Suppressor macrophage (primary cell): ENCODE data around the gene ZNF423.
"Not testable (repeated sequence)": the region's sequence is repeated elsewhere in the genome, so short reads cannot be mapped to it uniquely, and the experiment has no call there.

Experiments used
- DNase-seq, 4 experiments: peaks; one replicate each; pipeline ENCODE4 v3.0.0-alpha.2; 2020 to 2022

ZNF423 gene

DNA sequence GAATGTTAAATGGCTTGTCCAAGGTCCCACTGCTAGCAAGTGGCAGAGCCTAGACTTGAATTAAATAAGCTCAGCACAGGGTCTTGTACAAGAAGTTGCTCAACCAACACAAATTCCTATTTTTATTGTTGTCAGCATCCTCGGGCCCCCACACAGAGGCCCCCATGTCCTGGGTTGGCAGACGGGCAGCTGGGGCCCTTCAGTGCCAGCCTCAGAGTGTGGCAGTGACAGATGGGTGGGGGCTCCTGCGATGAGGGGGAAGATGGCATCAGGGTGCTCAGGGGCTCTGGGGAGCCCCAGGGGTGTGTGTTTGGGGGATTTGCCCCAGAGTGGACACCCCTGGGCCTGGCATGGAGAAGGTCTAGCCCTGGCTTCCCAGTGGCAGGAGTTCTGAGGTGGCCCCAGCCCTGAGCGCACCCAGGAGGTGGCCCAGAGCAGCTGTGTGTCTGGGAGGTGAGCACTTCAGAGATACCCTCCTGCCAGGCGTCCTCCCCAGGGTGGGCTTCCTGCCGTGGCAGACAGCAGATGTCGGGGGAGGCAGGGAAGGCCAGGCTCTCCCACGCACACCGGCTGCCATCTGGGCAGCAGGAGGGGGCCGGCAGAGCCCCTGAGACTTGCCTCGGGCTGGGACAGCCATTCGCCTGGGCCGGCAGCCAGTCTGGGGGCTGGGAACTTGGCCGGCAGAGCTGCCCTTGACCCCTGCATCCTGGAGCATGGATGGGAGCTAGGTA is 331.5 kb downstream of the ZNF423 start:
- no peak for DNase-seq

GRCh38 chr16:49523435-49524159 is 332.3 kb downstream of the ZNF423 start:
- no peak for DNase-seq

DNA sequence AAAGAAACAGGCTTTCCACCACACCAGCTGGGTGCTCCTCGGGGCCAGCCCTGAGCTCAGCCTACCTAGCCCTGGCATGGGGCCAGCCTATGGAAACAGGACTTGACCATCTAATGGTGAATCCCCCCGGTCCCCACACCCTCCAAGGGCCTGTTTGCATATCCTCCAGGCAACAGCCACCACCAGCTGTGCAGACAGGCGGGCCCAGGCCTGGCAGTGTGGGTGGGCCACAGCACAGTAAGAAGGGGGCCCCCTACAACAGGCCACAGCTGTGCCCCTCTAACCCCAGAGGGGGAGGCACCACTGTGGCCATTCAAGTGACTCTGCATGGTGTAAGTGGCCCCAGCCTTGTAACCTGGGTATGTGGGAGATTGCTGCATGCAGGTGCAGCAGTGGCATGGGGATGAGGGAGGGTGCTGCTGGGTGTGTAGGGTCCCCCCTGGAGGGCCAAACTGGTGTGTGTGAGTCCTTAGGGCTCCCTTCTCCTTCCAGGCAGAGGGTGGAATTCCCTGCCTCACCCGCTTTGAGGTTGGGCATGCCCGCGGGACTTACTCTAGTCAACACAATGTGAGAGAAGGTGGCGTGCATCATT is 334.1 kb downstream of the ZNF423 start:
- no peak for DNase-seq

GRCh38 chr16:49520492-49521038 is 335.3 kb downstream of the ZNF423 start:
- no peak for DNase-seq

GRCh38 chr16:49519741-49520140 is 336.2 kb downstream of the ZNF423 start:
- no peak for DNase-seq

- DNase-seq, result no peak
Observed at GRCh38 chr16:49519008-49519656, 336.8 kb downstream of the ZNF423 start.

DNA sequence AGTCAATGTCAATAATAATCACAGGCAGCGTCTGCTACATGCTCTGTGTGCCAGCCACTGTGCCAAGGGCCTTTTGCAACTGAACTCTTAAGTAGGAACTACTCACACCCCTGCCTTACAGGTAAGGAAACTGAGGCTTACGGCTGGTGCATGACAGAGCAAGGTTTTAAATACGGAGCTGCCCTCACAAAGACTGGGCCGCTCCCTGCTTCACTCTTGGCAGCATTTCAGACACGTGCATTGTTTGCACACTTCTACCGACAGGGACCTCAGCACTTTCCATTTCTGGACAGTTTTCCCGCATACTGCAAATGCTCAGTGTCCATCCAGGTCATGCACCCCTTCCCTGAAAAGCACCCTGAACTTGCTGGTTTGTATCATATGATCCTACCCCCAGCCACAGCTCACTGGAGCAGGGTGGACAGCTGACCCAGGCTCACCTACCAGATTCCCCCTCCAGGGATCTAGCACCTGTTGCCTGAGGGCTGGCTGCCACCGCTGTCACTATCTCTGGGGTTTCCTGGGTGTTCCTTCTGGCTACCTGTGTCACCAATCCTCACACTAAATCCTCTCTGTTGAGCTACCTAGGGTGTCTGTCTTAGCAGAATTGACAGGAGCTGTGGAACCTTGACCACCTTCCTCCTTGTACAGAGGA is 339.4 kb downstream of the ZNF423 start:
- DNase-seq, result no peak

- no peak for DNase-seq
Observed at GRCh38 chr16:49515861-49516260, 340.1 kb downstream of the ZNF423 start.

- DNase-seq, result no peak
Observed at GRCh38 chr16:49515016-49515565, 340.8 kb downstream of the ZNF423 start.

DNA sequence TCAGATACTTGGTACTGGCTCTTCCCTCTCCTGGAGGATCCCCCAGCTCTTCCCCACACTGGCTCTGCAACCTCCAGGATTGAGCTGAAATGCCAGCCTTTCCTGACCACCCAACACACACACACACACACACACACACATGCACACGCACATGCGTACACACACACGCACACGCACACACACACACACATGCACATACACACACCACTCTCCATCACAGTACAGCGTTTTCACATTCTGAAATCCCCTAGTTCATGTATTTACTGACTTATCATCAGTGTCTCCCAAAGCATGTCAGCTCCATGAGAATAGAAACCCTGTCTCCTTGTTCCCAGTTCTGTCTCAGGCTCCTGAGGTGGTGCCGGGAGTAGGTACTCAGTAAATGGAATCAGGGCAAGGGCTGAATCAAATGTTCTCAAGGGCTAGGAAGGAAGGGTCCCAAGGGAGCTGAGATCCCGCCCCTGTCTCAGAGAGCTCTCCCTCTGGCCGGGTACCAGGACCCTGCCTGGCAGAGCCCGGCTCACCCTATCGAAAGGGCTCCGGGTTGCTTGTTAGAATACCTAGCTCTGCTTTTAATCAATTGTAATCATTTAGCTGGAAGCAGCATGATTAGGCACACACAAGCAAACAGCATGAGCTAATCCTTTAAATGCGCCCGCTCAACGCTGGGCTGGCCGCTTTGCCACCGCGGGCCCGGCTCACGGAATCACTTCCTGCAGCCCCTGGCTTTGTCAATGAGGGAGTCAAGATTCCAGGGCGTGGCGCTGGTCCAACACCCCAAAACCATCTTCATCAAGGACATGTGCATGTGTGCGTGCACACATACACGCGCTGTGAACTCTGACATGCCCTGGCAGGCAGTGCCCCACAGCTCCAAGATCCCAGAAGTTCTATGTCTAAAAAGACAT is 341.6 kb downstream of the ZNF423 start:
- no peak for DNase-seq

DNA sequence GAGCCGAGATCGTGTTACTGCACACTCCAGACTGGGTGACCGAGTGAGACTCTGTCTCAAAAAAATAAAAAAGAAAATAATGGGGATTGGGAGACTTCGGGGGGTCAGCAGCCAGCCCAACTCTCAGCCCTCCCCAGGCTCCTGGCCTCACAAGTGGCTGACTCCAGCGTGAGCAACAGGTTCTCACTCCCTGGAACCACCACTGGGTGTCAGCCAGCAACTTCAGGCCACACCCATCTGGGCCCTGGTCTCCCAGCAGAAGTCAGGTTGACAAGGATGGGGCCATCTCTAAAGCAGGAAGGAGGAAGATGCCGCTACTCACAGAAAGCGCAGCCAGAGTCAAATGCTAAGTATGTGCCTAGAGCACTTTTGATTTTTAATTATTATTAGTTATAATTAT is 342.9 kb downstream of the ZNF423 start:
- DNase-seq, result peak in 3 of 4 experiments; percentile 11 to 29 (median 28)

GRCh38 chr16:49510654-49511305 is 345.1 kb downstream of the ZNF423 start:
- DNase-seq, result no peak

DNA sequence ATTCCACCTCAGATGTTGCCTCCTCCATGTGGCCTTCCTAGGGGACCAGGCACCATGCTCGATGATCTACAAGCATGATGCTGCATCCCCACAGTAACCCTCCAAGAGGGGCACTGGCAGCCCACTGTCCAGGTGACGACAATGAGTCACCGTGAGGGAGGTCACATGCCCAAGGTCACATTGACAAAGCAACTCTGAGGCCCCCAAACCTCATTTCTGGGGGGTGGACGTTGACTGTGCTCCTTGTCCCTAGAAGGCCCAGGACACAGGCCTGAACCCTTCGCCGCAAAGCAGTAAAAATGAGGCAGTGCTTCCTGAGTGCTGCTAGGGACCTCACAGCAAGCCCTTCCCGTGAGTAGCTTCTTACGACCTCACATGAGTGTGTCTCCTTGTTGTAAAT is 345.8 kb downstream of the ZNF423 start:
- no peak for DNase-seq

GRCh38 chr16:49506058-49507013 is 349.6 kb downstream of the ZNF423 start:
- not testable (repeated sequence) for DNase-seq

- no peak for DNase-seq
Observed at GRCh38 chr16:49505556-49505955, 350.4 kb downstream of the ZNF423 start.

DNA sequence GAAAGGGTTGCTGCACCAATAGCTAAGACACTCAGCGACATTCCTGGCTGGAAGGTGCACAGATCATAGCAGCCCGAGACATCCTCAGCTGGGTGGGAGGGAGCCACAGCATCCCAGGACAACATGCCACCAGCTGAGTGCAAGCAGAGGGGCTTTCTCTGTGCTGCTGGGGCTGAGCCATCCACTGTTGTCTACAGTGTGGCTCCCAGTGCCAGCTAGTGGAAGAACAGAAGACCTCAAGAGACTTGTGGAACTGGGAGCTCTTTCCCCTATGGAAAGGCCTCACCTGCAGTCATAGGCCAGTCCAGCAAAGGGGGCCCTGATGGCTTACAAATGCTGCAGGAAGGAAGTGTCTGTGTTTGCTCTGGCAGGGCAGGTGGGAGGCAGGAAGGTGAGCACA is 351.3 kb downstream of the ZNF423 start:
- DNase-seq, result no peak

- DNase-seq, result peak in 1 of 4 experiments; percentile 8
Observed at GRCh38 chr16:49504023-49504364, 351.9 kb downstream of the ZNF423 start.

GRCh38 chr16:49503256-49504022 is 352.5 kb downstream of the ZNF423 start:
- peak; percentile 14 to 55 (median 44) for DNase-seq
